ENCODE measurements around the gene TRIM24. TPM values are rescaled to one million over a fixed set of nuclear protein-coding genes. Genes with fewer than 3 reads are reported as not detected.
"Not testable (repeated sequence)": the region's sequence is repeated elsewhere in the genome, so short reads cannot be mapped to it uniquely, and the experiment has no call there.

Gene TRIM24
- total RNA-seq, 1 donor from 2014 or later = 60.3 TPM

GRCh38 chr7:138525757-138526156 is 65.7 kb downstream of the TRIM24 start:
- H3K4me3 Mint-ChIP-seq (ENCODE audit: unreplicated experiment) = no peak overlapping the region

GRCh38 chr7:138527746-138528223 is 67.7 kb downstream of the TRIM24 start:
- DNase-seq (ENCODE audit: low read depth) = peak; percentile 10
- no peak overlapping the region for H3K4me2 ChIP-seq (ENCODE audit: low read length)
- H3K9me3 ChIP-seq (ENCODE audit: insufficient read depth, low read depth, low read length) = peaks cover 7% of the 10 kb centered on the region
- FAIRE-seq = no peak
- no peaks in the 10 kb centered on the region for H3K4me1 Mint-ChIP-seq (ENCODE audit: low read depth, unreplicated experiment)
- H3K36me3 Mint-ChIP-seq (ENCODE audit: low read depth, unreplicated experiment) = peaks cover 34% of the 10 kb centered on the region
- peaks cover 10% of the 10 kb centered on the region for H3K9me3 Mint-ChIP-seq (ENCODE audit: unreplicated experiment)
- no peaks in the 10 kb centered on the region for H3K27me3 Mint-ChIP-seq (ENCODE audit: low read depth, unreplicated experiment)
- no peaks in the 10 kb centered on the region for H4K20me1 ChIP-seq (ENCODE audit: insufficient read depth, low read length)
- H3K27ac Mint-ChIP-seq (ENCODE audit: unreplicated experiment) = no peak overlapping the region
- H3K36me3 ChIP-seq (ENCODE audit: insufficient read depth, low read length) = peaks cover 15% of the 10 kb centered on the region
- no peaks in the 10 kb centered on the region for H3K79me2 ChIP-seq (ENCODE audit: insufficient read depth, low read length)
- H3K27me3 ChIP-seq (ENCODE audit: insufficient read depth, low read length) = no peaks in the 10 kb centered on the region
- no peak overlapping the region for H3K9ac ChIP-seq (ENCODE audit: low read length)
- TF ChIP-seq CTCF (IDR thresholded peaks at IDR 0.05; ENCODE audit: insufficient read depth, low read depth, low read length) = no peak
- no peak for TF ChIP-seq EZH2 (IDR thresholded peaks at IDR 0.05; ENCODE audit: insufficient read depth, low read length)
- no peak overlapping the region for H3K27ac ChIP-seq (ENCODE audit: low read depth, low read length)
- no peak overlapping the region for H3K4me3 Mint-ChIP-seq (ENCODE audit: unreplicated experiment)
- no peak overlapping the region for H3K4me3 ChIP-seq (ENCODE audit: insufficient read depth, low read depth, low read length)
- H3K4me1 ChIP-seq (ENCODE audit: insufficient read depth, low read length) = no peaks in the 10 kb centered on the region
- H2AFZ ChIP-seq (ENCODE audit: low read depth, low read length) = no peak overlapping the region

More at GRCh38 chr7:138525757-138526156, 65.7 kb downstream of the TRIM24 start:
- no peak overlapping the region for H3K4me2 ChIP-seq (ENCODE audit: low read length)
- FAIRE-seq (no peak), DNase-seq (ENCODE audit: low read depth) (no peak)
- H3K79me2 ChIP-seq (ENCODE audit: insufficient read depth, low read length) = no peaks in the 10 kb centered on the region
- H3K36me3 ChIP-seq (ENCODE audit: insufficient read depth, low read length) = peaks cover 15% of the 10 kb centered on the region
- Mint-ChIP-seq H3K27me3 (ENCODE audit: low read depth, unreplicated experiment) (no peaks in the 10 kb centered on the region), H3K27ac (ENCODE audit: unreplicated experiment) (no peak overlapping the region), H3K36me3 (ENCODE audit: low read depth, unreplicated experiment) (peaks cover 33% of the 10 kb centered on the region), H3K9me3 (ENCODE audit: unreplicated experiment) (peaks cover 8% of the 10 kb centered on the region), H3K4me1 (ENCODE audit: low read depth, unreplicated experiment) (no peaks in the 10 kb centered on the region)
- H4K20me1 ChIP-seq (ENCODE audit: insufficient read depth, low read length) = no peaks in the 10 kb centered on the region
- H3K9me3 ChIP-seq (ENCODE audit: insufficient read depth, low read depth, low read length) = peaks cover 7% of the 10 kb centered on the region
- no peak overlapping the region for H3K4me3 ChIP-seq (ENCODE audit: insufficient read depth, low read depth, low read length)
- H3K27ac ChIP-seq (ENCODE audit: low read depth, low read length) = no peak overlapping the region
- H3K27me3 ChIP-seq (ENCODE audit: insufficient read depth, low read length) = no peaks in the 10 kb centered on the region
- TF ChIP-seq EZH2 (IDR thresholded peaks at IDR 0.05; ENCODE audit: insufficient read depth, low read length) = no peak
- no peak for TF ChIP-seq CTCF (IDR thresholded peaks at IDR 0.05; ENCODE audit: insufficient read depth, low read depth, low read length)
- no peak overlapping the region for H2AFZ ChIP-seq (ENCODE audit: low read depth, low read length)
- no peaks in the 10 kb centered on the region for H3K4me1 ChIP-seq (ENCODE audit: insufficient read depth, low read length)
- no peak overlapping the region for H3K9ac ChIP-seq (ENCODE audit: low read length)

- H3K9me3 Mint-ChIP-seq (ENCODE audit: unreplicated experiment); H3K4me3 ChIP-seq (ENCODE audit: insufficient read depth, low read depth, low read length); H3K27ac Mint-ChIP-seq (ENCODE audit: unreplicated experiment); H3K4me1 Mint-ChIP-seq (ENCODE audit: low read depth, unreplicated experiment); H3K9ac ChIP-seq (ENCODE audit: low read length); H3K36me3 ChIP-seq (ENCODE audit: insufficient read depth, low read length); H3K27ac ChIP-seq (ENCODE audit: low read depth, low read length); H3K27me3 Mint-ChIP-seq (ENCODE audit: low read depth, unreplicated experiment); H3K27me3 ChIP-seq (ENCODE audit: insufficient read depth, low read length); H3K4me2 ChIP-seq (ENCODE audit: low read length); FAIRE-seq; H3K4me1 ChIP-seq (ENCODE audit: insufficient read depth, low read length); H3K9me3 ChIP-seq (ENCODE audit: insufficient read depth, low read depth, low read length); H4K20me1 ChIP-seq (ENCODE audit: insufficient read depth, low read length); H2AFZ ChIP-seq (ENCODE audit: low read depth, low read length); H3K79me2 ChIP-seq (ENCODE audit: insufficient read depth, low read length); DNase-seq (ENCODE audit: low read depth); H3K4me3 Mint-ChIP-seq (ENCODE audit: unreplicated experiment): not testable (repeated sequence)
- peaks cover 27% of the 10 kb centered on the region for H3K36me3 Mint-ChIP-seq (ENCODE audit: low read depth, unreplicated experiment)
Observed at GRCh38 chr7:138536833-138537232, 76.8 kb downstream of the TRIM24 start.

All from astrocyte (in vitro differentiated cells and primary cell).